GM18507 (cell line): ENCODE results near the gene ELMO1.

Experiments used
- DNase-seq: peaks from one replicate; pipeline ENCODE4 v3.0.0; 2011; ENCODE audit warnings: low read depth; ENCODE audit not compliant: insufficient read length; ENCODE audit errors: extremely low spot score
- FAIRE-seq: peaks from 2 replicates; lab custom pipeline; 2011; peaks lifted over from hg19 to GRCh38; lab: Jason Lieb, UNC

Gene ELMO1

DNA sequence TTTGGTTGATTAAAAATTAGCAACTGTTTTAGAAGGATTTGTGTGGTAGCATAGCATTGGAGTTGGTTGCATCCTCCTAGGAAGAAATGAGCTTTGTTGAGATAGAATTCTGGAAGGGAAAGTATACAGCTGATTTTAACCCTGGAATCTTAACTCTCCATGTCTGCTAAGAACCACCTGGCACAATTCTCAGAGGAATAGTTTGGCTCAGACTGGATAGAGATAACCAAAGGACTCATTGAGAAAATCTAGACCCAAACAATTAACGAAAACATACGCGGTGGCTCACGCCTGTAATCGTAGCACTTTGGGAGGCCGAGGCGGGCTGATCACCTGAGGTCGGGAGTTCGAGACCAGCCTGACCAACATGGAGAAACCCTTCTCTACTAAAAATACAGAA, 625.3 kb downstream of the ELMO1 start:
- DNase-seq, result no peak
- no peak for FAIRE-seq

DNA sequence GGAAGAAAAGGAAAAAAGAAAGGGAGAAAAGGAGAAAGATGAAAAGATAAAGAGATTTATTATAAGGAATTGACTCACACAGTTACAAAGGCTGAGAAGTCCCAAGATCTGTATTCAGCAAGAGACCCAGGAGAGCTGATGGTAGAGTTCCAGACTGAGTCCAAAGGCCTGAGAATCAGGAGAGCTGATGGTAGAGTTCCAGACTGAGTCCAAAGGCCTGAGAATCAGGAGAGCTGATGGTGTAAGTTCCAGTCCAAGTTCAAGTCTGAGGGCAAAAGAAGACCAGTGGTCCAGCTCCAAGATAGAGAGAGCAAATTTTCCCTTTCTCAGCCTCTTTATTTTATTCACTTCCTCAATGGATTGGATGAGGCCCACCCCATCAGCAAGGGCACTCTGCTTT, 627.0 kb downstream of the ELMO1 start:
- FAIRE-seq (no peak), DNase-seq (no peak)

- no peak for FAIRE-seq
- DNase-seq, result no peak
Observed at GRCh38 chr7:36820527-36821170, 628.0 kb downstream of the ELMO1 start.

GRCh38 chr7:36819639-36820038, 629.0 kb downstream of the ELMO1 start:
- FAIRE-seq, result no peak
- DNase-seq, result no peak

DNA sequence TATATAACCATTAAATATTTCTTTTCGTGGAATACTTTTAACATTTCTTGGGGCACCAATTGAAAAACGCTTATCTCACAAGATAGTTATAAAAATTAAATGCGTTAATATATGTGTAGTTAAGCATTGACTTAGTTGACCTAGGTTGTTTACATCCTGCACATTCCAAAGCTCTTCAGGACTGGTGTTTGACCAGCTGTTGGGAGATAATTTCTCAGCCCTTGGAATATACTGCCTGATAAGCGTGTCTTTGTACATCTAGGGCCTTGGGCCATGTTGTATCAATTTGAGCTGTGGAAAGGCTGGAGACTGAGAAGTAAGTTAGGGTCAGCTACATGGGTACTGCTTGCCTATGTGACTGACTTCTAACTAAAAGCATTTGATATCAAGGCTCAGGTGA, 634.4 kb downstream of the ELMO1 start:
- DNase-seq, result no peak

GRCh38 chr7:36811807-36812206, 636.9 kb downstream of the ELMO1 start:
- no peak for FAIRE-seq

More for the DNA sequence above, 634.4 kb downstream of the ELMO1 start:
- no peak for FAIRE-seq

GRCh38 chr7:36810489-36810888, 638.2 kb downstream of the ELMO1 start:
- FAIRE-seq (no peak), DNase-seq (no peak)

More at GRCh38 chr7:36811807-36812206, 636.9 kb downstream of the ELMO1 start:
- DNase-seq, result no peak

- DNase-seq (no peak), FAIRE-seq (no peak)
Observed at GRCh38 chr7:36810032-36810431, 638.6 kb downstream of the ELMO1 start.

DNA sequence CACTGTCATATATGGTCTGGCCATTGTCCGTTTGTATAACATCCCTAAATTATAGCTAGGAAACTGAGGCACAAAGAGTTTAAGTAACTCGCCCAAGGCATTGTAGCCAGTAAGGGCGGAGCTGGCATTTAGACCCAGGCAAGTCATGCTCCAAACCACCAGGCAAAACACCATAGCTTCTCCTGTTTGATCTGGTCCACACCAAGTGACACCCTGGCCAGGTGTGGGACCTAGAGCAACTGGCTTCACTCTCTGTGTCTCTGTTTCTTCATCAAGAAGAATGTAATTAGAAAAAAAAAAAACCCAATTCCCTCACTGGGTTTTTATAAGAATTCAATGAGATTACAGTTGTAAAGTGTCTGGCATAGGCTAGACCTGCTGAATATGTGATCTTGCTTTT, 639.2 kb downstream of the ELMO1 start:
- DNase-seq (no peak), FAIRE-seq (no peak)

DNA sequence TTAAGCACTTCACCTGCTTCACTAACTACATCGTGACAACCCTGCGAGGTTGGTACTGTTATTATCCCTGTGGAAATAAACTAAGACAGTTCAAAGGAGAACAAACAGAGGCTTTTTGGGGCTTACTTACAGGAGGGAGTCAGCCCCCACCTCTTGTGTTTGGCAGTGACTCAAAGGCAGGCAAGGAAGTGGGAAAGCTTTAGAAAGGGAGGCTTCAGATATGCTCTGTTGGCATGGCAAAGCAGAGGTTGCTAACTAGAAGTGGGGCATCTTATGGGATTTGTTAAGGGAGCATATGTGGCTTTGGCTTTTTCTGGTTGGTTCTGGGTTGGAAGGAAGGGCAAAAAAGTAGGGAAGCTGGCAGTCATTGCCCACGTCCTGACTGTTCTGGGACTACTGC, 639.6 kb downstream of the ELMO1 start:
- DNase-seq, result no peak
- FAIRE-seq, result no peak

DNA sequence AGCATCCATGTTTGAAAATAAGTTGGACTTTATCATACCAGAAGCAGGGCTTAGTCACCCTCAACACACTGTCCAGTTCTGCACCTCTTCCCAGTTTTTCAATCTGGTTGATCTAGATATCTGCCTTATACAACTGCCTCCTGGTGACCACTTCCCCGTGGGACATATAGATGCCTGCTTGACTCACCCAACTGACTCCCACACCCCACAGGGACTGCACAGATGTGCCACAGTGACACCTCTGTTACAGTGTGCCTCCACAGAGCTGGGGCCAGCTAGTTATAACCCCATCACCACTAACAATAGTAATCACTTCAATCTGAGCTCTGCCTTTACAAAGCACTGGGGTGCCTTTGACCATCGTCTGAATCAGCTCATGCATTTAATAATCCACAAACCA, 641.8 kb downstream of the ELMO1 start:
- DNase-seq (no peak), FAIRE-seq (no peak)
